DMS 273 (cell line): ENCODE measurements around the gene FBLN2.

Experiments
- DNase-seq: peaks from one replicate; lab custom pipeline; 2025; ENCODE audit not compliant: unreplicated experiment; lab: John Stamatoyannopoulos, UW

Gene FBLN2

DNA sequence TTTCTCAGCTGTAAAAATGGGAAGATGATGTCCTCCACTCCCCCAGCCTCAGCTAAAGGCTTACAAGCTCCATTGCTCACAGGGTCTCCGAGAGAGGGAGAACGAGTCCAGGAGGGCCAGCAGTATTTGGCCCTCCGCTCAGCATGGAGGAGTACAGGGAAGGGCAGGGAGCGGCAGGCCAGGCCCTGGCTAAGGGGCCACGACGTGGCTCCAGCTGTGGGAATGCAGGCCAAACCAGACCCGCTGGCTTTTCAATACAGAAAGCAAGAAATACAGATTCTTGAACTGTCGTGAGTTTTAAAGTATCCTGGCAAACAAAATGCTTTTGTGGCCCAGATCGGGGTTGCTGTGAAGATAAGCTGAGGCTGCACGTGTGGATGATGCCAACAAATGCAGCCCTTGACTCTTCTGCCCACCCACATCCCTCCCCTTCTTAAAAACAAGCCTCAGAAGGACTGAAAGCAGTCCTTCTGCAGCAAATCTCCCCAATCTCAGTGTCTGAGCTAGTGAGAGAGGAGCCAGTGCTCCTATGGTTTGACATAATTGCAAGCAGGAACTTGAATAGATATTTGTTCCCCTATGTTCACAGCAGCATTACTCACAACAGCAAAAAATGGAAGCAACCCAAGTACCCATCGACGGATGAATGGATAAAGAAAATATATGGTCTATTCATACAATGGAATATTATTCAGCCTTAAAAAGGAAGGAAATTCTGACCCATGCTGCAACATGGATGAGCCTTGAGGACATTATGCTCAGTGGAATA is 18.5 kb upstream of the FBLN2 start:
- no peak for DNase-seq

DNA sequence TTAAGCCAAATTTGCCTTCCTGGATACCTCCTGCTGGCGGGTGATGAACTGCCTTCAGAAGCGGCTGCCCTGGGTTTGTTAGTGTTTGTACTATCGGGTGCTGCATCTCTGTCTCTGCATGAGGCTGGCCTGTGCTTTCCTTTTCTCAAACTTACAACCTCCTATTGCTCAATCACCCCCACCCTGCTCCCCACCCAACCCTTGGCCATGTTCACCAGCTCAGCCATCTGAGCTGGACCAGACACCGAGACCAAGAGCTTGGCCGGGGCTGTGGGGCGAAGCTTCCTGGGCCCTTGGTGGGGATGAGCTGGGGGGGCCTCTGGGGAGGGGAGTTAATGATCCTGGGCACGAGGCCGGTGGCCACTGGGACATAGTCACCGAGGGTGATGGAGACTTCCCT is 16.8 kb upstream of the FBLN2 start:
- no peak for DNase-seq

DNA sequence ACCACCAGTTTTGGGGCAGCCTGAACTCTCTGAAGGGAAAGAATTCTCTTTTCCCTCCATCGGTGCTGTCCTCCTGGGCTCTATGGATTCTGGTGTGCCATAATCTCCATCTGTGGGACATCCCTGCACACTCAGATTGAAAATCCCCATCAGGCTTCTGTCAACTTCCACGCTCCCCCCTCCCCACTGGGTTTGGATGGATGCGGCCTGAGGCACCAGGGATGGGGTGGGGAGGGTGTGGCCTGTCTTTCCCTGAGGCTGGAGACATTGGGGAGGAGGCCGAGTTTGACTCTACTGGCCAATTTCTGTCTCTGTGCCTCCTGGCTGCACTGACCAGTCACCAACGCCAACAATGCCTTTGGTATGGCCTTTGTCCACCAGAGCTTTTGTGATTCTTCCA is 16.3 kb upstream of the FBLN2 start:
- no peak for DNase-seq

DNA sequence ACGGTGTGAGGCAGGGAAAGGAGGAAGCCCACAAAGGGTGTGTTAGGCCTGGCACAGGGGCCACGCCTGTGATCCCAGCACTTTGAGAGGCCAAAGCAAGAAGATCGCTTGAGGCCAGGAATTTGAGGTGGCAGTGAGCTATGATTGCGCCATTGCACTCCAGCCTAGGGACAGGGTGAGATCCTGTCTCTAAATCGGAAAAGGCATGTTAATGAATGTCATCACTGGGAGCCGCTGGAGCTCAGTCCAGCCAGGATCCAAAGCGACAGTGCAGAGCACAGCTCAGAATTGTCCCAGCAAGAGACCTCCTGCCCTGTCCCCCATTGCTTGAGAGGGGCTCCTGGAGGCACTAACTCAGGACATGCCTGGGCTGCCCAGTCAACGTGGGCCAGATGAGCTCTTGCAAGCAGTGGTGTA is 15.0 kb upstream of the FBLN2 start:
- no peak for DNase-seq

DNA sequence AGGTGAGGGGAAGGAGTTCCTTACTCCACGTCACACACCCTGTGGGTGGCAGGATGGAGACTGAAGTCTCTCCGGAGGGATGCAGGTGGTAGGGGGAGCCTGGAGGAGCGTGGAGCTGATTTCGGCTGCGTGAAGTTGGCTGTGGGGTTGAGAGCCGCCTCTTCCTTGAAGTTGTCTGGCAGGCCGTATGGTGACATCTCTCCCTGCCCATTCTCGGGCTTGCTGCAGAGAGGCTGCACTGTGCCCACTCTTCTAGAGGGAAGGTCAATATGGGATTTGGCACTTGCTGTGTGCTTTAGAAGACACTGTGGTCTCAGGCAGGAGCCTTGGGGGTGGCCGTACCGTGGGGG is 13.4 kb upstream of the FBLN2 start:
- DNase-seq: no peak

DNA sequence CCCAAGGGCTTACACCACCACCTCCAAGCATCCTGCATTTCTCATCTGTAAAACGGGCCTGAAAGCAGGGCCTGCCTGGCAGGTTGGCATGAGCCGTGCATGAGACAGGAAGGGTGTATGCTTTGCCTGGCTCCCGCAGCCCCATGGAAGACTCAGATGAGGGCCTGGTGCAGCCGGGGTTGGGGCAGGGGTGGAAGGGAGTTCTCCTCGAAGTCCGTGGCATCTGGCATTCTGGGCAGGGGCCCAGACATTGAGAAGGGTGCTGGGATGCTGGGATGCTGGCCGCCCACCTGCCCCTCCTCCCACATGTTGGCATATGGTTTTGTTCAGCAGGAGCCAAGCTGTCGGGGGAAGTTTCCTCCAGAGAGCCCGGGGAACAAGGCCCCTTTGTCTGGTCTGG is 13.0 kb upstream of the FBLN2 start:
- DNase-seq: peak; percentile 97

DNA sequence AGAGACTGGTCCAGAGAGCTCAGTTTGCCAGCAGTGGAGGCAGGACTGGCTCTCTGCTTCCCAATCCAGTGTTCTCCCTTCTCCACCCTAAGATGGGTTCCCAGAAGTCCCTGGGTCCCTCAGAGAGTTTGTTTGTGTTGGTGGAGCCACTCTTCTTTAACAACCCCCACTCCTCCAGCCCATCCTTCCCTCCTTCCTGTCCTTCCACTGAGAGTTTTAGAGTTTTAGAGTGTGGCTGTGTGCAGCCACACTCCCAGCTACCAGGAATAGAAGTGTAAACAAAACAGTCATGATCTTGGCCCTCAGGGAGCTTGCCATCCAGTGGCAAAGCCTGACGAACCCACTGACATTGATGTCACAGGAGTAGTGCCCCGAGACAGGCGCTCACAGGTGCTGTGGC is 12.5 kb upstream of the FBLN2 start:
- peak; percentile 55 for DNase-seq

DNA sequence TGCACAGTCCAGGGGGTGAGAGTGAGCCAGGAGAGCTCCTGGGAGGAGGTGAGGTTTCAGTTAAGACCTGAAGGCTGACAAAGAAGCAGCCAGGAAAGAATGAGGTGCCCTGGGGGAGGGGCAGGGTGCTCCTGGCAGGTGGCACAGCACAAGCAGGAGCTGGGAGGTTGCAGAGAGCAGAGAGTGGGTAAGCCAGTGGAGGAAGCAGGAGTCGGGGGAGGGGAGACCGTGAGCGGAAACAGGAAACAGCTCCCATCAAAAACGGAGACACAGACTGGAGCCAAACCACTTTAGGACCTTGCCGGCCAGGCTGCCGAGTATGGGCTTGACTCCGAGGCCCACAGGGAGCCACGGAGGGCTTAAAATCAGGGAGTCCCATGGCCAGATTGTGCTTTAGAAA is 12.1 kb upstream of the FBLN2 start:
- DNase-seq: peak; percentile 19

DNA sequence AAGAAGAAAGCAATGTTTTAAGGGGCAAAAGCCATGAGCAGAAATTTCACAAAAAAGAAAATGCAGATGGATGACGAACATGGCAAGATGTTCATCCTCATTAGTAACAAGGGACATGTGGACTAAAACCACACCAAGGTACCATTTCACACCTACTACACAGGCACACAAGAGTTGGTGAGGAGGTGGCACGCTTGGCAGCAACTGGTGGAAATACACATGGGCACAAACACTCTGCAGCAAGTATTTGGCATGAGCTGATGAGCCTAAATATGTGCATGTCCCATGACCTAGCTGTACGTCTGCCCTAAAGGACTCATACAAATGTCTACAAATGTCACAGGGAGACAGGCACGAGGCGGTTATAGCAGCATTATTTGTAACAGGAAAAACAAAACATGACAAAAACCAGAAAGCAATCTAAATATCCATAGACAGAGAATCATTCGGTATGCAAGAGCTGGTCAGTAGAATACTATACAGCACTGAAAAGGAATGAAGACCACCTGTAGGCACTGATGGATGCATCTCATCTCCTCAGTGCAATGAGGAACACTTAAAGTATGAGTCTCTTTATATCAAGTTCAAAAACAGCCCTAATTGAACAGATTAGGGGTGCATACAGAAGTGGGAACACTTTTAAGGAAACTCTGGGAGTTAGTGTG is 11.5 kb upstream of the FBLN2 start:
- DNase-seq: no peak

DNA sequence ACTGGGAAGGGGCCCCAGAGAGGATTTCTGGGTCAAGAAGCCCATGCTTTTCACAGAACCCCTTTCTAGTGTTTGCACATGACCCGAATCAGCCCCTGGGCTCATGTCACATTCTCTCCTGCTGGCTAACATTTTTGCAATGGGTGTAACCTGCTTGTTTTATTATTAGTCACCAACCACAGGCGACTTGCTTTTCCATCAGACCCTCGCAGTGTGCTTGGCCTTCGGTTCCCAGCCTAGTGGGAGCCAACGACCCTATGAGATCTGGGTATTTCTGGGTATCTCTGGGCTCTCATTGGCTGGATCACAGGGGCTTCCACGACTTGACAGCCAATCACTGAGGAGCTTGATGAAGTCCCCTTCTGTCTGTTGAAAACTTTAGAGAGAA is 11.0 kb upstream of the FBLN2 start:
- no peak for DNase-seq

DNA sequence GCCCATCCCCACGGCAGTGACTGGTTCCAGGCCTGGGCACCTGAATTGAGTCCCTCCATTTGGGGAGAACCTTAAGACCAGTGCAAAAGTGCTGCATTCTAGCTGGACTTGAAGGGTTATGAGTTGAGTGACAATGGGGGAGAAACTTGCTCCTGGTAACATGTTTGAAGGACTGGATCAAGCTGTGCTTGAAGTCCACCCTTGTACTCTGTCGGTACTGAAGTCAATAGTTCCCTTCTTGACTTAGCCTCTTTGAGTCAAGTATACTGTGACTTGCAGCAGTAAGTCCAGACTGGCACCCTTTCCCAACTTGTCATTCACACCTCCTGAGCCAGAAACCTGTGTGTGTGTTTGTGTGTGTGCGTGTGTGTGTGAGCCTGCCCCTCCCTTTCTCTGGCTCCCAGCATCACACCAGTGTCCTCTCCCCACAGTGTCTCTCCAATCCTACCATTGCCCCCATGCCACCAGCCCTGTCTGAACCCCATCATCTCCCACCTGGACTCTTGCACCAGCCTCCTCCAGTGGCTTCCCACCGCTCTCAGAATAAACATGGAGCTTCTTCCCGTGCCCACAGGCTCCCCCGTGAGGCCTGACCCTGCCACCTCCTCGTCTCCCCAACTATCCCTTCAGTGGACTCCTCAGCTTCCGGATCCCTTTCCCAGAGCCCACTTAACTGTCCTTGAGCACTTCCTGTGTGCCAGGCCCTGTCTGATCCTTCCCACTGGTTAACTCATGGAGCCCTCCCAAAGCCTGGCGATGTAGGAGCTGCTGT is 10.2 kb upstream of the FBLN2 start:
- DNase-seq: no peak

DNA sequence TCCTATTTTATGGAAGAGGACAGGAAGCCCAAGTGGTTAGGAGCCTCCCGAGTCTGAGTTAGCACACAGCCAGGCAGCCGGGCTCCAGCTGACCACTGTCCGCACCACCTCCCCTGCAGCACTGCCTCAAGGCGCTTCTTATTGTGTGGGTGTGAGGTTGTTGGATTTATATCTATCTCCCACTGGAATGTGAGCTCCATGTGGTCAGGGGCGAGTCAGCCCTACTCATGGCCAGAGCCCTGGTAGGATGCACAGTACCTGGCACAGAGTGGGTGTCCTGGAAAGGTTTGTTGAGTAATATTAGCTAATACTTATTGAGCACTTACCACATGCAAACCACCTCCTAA is 9.7 kb upstream of the FBLN2 start:
- DNase-seq: no peak

DNA sequence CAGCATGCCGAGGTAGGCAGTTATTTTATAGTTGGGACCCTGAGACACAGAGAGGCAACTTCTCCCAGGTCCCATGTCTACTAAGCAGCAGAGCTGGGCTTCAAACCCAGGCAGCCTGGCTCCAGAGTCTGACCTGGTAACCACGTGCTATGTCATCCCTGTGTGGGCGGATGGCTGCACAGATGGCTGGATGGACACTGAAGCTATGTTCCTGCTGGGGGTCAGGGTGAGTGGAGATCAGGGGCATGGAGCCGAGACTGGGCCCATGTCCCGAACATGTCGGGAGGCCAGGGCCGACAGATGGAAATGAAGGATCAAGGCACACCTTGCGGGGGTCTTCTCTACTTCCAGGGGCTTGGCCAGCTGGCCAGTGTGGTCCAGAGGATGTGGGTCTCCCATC is 9.3 kb upstream of the FBLN2 start:
- no peak for DNase-seq

DNA sequence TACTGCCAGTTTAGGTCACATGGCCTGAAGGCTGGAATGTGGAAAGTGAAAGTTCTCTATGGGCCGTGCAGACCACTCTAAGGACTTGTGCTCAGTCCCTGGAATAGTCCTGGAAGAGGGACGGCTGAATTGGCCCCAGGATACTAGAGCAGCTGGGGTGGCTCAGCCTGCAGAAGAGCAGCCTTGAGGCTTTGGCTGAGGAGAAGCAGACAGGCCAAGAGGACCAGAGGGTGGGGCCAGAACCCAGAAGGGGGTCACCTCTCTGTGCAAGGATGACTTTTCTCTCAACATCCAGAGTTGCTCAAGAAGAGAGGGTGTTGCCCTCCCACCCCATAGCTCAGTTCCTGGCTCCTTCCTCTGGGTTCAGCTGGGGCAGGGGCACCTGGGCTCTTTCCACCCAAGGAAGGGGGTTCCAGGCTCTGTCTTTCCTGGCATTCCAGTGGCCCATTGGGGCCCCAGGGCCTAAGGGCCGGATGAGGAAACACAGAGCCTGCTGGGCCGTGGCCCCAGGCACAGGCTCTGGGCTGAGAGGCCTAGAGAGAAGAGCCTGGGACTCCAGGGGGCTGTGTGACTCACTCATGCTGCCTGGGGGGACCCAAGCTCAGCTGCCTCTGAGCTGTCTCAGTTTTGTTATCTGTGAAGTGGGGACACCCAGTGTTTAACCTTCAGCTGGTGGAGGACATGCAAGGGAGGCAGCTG is 8.5 kb upstream of the FBLN2 start:
- DNase-seq: no peak

DNA sequence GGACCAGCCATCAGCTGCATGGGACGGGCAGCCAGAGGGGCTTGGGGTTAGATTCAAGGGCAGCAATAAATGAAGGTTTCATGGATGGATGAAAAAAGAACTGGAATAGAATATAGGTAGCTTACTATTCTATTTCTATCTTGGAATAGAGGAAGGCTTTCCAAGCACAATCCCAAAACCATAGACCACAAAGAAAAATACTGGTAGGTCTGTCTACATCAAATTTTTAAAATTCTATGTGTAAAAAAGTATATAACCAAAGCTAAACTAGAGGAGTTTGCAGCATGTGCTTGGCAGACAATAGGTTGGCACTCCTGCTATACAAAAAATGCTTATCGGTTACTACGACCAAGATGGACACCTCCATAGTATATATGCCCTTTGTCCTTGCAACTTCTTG is 7.2 kb upstream of the FBLN2 start:
- no peak for DNase-seq

DNA sequence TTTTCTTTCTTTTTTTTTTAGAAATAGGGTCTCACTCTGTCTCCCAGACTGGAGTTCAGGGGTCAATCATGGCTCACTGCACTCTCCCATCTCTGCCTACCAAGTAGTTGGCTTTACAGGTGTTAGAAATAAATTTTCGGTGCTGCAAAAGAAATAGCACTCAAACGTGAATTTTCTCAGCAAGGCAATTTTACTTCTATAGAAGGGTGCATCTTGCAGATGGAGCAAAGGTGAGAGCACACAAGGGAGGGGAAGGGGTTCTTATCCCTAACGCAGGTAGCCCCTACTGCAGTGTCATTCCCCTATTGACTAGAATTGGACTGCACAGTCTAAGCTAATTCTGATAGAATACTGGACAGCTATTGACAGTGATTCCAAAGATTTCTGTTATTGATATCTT is 6.8 kb upstream of the FBLN2 start:
- DNase-seq: no peak

DNA sequence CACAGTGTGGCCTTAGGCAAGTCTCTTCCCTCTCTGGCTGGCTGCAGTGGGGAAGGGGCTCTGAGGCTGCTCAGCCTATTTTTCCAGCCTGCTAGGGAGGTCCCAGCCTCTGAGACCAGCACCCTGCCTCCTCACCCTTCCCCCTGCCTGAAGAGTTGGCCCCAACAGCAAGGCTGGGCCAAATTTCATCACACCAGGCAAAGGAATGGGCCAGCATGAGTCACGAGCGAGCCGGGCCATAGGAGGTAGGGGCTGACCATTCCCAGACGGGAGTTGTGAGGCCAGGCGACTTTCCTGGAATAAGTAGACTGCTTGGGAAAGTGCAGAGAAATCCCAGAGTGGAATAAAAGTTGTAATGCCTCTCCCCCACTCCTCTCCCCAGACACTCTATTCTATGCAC is 5.7 kb upstream of the FBLN2 start:
- DNase-seq: no peak

DNA sequence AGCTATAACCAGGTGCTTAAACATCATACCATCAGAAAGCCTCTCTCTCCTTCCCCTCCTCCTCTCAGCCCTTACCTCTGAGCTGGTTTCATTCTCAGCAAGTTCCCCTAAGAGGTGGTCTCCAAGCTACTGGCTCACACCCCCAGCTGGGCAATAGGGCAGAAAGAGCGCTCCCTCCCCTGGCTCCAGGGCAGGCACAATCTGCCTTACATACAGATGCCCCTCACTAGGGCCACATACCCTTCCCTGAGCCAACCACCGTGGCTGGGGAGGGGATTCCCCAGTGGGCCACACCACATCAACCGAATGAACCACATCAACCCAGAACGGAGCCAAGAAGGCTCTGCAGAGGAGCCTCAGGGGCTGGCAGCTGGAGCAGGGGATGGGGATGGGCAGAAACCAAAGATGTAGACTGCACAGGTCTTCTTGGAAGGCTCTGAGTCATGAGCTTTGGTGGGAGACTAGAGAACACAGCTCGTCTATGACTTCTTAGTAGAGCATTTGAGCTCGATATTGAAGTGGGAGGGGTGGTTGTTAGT is 4.6 kb upstream of the FBLN2 start:
- no peak for DNase-seq

DNA sequence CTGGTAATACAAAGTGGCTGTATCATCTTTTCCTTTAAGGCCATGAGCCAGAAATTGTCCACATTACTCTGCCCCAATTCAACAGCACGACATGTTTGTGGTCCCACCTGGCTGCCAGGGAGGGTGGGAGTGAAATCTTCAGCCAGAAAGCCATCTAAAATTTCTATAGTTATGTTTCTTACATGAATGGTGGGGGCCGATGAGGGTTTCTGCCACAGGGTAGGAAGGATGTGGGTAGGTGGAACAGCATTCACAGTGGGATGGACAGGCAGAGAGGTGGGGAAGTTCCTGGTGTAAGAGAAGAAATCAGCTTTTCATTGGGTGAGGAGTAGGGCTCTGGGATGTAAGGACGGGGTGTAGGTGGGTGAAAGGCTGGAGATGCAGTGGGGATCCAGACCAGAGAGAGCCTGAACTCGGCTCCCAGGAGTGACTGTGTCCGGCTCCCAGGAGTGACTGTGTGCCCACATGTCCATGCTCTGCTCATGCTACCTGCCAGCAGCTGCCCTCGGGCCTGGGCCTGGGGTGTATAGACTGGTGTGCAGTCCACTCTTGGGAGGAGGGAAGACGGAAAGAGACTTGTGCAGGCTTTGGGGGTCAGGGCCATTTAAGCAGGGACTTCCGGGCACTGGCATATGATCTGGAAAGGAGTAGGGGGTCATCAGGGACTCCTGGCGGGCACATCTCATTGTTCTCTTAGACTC is 3.8 kb upstream of the FBLN2 start:
- DNase-seq: no peak

DNA sequence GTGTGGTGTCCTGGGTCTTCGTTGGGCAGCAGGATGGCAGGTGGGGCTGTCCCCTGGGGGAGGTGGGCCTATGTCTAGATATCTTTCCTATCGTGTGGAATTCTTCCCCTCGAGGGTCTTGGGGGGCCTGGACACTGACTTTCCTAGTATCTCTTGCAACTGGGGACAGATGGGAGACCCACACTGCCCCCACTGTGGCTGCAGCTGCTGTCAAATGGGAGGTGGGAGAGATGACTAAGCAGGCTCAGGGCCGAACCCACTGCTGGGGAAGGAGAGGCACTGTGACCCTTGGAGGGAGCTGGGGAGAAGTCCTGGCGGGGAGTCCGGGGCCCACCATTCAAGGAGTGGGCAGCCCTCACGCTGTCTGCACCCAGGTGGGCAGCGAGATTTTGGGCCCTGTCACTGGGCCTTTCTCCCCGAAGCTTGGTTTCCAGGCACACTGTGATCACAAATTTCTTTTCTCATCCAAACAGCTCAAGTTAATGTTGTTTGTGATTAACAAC is 2.9 kb upstream of the FBLN2 start:
- no peak for DNase-seq
